Hepatocyte (in vitro differentiated cells): Measurements from ENCODE around the gene TGFB1. TPM values are rescaled to one million over a fixed set of nuclear protein-coding genes. Genes with fewer than 3 reads are reported as not detected.

Source experiments
- DNase-seq: peaks from one replicate; pipeline ENCODE4 v3.0.0-alpha.2; 2016; ENCODE audit warnings: low spot score
- H2AFZ ChIP-seq: fragments of 200-600 bp; sonication (generic); 2 replicates; pipeline ENCODE4 v1.6.0; 2016; ENCODE audit warnings: antibody characterized with exemption, mild to moderate bottlenecking
- H3K27ac ChIP-seq: fragments of 200-600 bp; sonication (generic); 2 replicates; pipeline ENCODE4 v1.5.1; 2016; ENCODE audit warnings: mild to moderate bottlenecking
- H3K27me3 ChIP-seq: fragments of 200-600 bp; sonication (generic); 2 replicates; pipeline ENCODE4 v1.6.1; 2016
- H3K36me3 ChIP-seq: fragments of 200-600 bp; sonication (generic); replicated peaks from 2 replicates; pipeline ENCODE4 v1.5.1; 2016; ENCODE audit warnings: low read depth; ENCODE audit not compliant: insufficient read depth
- H3K4me1 ChIP-seq: fragments of 200-600 bp; sonication (generic); 2 replicates; pipeline ENCODE4 v1.5.1; 2016; ENCODE audit warnings: mild to moderate bottlenecking, moderate library complexity; ENCODE audit not compliant: insufficient read depth
- H3K4me2 ChIP-seq: fragments of 200-600 bp; sonication (generic); 2 replicates; pipeline ENCODE4 v1.6.0; 2016
- H3K4me3 ChIP-seq: fragments of 200-600 bp; sonication (generic); 2 replicates; pipeline ENCODE4 v1.5.1; 2016; ENCODE audit warnings: mild to moderate bottlenecking
- H3K79me2 ChIP-seq: fragments of 200-600 bp; sonication (generic); 2 replicates; pipeline ENCODE4 v1.6.0; 2017; ENCODE audit warnings: mild to moderate bottlenecking
- H3K9me2 ChIP-seq: fragments of 200-600 bp; sonication (generic); replicated peaks from 2 replicates; pipeline ENCODE4 v1.6.0; 2017; ENCODE audit warnings: mild to moderate bottlenecking; ENCODE audit not compliant: insufficient read depth
- H3K9me3 ChIP-seq: fragments of 200-600 bp; sonication (generic); 2 replicates; pipeline ENCODE4 v1.5.1; 2016; ENCODE audit warnings: low read depth, mild to moderate bottlenecking
- H4K20me1 ChIP-seq: fragments of 200-600 bp; sonication (generic); 2 replicates; pipeline ENCODE4 v1.6.0; 2016; ENCODE audit warnings: mild to moderate bottlenecking; ENCODE audit not compliant: insufficient read depth, poor library complexity, severe bottlenecking
- EZH2 ChIP-seq: fragments of 200-600 bp; sonication (generic); IDR thresholded peaks from 2 replicates; pipeline ENCODE4 v1.6.1; 2016; ENCODE audit warnings: antibody characterized with exemption, mild to moderate bottlenecking, borderline replicate concordance
- EZH2phosphoT487 ChIP-seq: fragments of 200-600 bp; sonication (generic); IDR thresholded peaks from one replicate; pipeline ENCODE4 v1.6.1; 2018; ENCODE audit warnings: antibody characterized with exemption, mild to moderate bottlenecking, low read depth, moderate library complexity; ENCODE audit not compliant: unreplicated experiment, severe bottlenecking
- WGBS: methylation state at CpG from one replicate; pipeline ENCODE4 v1.1.6; 2016; ENCODE audit warnings: low lambda C conversion rate; ENCODE audit errors: missing lambda C conversion rate; 5-methylcytosine and 5-hydroxymethylcytosine counted together
- polyA plus RNA-seq: library from polyadenylated mRNA; unstranded; fragments of >200 nt; fragmentation: Nextera tagmentation; extraction: Ambion mirVana; gene quantifications from 2 replicates; pipeline ENCODE4 v1.2.1, GENCODE V29; 2016
- total RNA-seq: library from RNA; depleted of rRNA; stranded (reverse); fragments of >200 nt; gene quantifications from 2 replicates; pipeline ENCODE4 v1.2.3, GENCODE V29; 2014
- TF ChIP-seq, protein P1 (sequence below): fragments of 200-600 bp; sonication (generic); IDR thresholded peaks from 2 replicates; pipeline ENCODE4 v1.5.1; 2016; ENCODE audit warnings: antibody characterized with exemption, mild to moderate bottlenecking; ENCODE audit not compliant: poor library complexity

Gene TGFB1
- total and polyA plus RNA-seq, 2 experiments from 2014 or later: 17.1 to 122 TPM

DNA sequence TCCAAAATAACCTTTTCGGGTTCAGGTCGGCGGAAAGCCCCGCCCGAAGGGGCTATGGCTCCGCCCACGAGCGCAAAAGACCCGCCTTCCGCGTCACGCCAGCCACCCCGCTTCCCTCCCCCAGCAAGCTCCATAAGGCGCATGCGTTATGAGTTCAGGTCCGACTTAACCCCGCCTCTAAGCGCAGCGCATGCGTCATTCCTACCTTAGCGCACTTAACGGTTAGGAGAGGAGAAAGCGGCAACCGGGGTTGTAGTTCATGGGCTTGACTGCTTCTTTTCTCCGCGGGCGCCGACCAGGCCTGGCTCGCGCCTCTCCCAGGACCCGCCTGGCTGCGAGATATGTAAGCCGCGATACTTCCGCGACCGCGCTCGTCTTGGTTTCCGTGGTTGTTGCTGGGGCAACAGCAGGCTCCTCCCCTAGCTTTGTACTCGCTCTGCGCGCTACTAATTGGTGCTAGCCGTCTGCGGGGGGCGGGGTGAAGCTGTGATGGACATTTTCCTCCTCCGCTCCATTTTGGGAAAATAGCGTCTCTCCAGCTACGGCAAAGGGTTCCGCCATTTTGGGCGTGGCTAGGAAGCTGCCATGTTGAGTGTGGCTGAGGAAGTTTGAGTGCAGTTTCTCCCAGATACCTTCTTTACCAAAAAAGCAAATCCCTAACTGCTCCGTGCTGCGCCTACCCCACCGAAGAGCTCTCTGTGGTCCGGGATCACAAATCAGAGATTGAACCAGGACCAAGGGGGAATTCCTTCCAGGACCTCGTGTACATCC, 10.2 kb upstream of the TGFB1 start, which contains the start of gene B9D2:
B9D2 (minus strand) TSS at position 397 of the 771 bp plus-strand sequence. CDS start 630 bp downstream, outside the sequence.
- no peaks in the 10 kb centered on the region for H3K27me3 ChIP-seq
- 2% methylated on average over 49 of the region's 56 CpGs for WGBS
- peak within 1 kb of the TSS; percentile 94 for H3K27ac ChIP-seq
- TF ChIP-seq, protein P1, sequence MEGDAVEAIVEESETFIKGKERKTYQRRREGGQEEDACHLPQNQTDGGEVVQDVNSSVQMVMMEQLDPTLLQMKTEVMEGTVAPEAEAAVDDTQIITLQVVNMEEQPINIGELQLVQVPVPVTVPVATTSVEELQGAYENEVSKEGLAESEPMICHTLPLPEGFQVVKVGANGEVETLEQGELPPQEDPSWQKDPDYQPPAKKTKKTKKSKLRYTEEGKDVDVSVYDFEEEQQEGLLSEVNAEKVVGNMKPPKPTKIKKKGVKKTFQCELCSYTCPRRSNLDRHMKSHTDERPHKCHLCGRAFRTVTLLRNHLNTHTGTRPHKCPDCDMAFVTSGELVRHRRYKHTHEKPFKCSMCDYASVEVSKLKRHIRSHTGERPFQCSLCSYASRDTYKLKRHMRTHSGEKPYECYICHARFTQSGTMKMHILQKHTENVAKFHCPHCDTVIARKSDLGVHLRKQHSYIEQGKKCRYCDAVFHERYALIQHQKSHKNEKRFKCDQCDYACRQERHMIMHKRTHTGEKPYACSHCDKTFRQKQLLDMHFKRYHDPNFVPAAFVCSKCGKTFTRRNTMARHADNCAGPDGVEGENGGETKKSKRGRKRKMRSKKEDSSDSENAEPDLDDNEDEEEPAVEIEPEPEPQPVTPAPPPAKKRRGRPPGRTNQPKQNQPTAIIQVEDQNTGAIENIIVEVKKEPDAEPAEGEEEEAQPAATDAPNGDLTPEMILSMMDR: no peak
- no peak for TF ChIP-seq EZH2phosphoT487
- no peak for TF ChIP-seq EZH2
- H3K36me3 ChIP-seq: no peaks in the 10 kb centered on the region
- H3K4me3 ChIP-seq: peak within 1 kb of the TSS; percentile 45
- no peaks in the 10 kb centered on the region for H3K9me2 ChIP-seq
- DNase-seq: peak; percentile 99
- peak within 1 kb of the TSS; percentile 84 for H3K4me2 ChIP-seq
- no peaks in the 10 kb centered on the region for H3K9me3 ChIP-seq
- H3K79me2 ChIP-seq: peaks cover 32% of the 10 kb centered on the region
- peak within 1 kb of the TSS; percentile 75 for H2AFZ ChIP-seq
- peaks cover 18% of the 10 kb centered on the region for H3K4me1 ChIP-seq
- H4K20me1 ChIP-seq: no peaks in the 10 kb centered on the region

DNA sequence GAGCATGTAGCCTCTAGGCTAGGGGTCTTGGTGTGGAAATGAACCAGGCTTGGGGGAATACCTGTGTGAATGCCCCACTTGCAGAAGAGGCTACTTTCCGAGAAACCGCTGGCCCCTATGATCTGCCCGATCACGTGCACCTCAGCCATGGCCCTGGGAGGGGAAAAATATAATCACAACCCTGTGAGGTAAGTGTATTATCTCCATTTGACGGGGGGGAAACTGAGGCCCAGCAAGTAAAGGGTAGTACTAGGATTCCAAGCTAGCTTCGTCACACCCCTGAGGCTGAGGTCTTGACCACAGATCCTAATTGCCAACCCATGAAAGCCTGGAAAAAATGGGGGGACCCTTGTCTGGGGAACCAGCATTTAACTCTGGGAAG, 9.6 kb upstream of the TGFB1 start:
- Histone ChIP-seq H3K36me3 (no peaks in the 10 kb centered on the region), H3K79me2 (peaks cover 26% of the 10 kb centered on the region), H3K4me1 (peaks cover 17% of the 10 kb centered on the region), H3K27me3 (no peaks in the 10 kb centered on the region), H3K9me2 (no peaks in the 10 kb centered on the region), H3K4me3 (no peak overlapping the region), H3K27ac (peak overlapping the region; percentile 94), H4K20me1 (no peaks in the 10 kb centered on the region), H2AFZ (peak overlapping the region; percentile 75), H3K9me3 (no peaks in the 10 kb centered on the region), H3K4me2 (peak overlapping the region; percentile 77)
- WGBS: 61% methylated on average over 6 of the region's 6 CpGs
- no peak for DNase-seq
- TF ChIP-seq, protein P1: no peak
- TF ChIP-seq EZH2phosphoT487 (no peak), EZH2 (no peak)

DNA sequence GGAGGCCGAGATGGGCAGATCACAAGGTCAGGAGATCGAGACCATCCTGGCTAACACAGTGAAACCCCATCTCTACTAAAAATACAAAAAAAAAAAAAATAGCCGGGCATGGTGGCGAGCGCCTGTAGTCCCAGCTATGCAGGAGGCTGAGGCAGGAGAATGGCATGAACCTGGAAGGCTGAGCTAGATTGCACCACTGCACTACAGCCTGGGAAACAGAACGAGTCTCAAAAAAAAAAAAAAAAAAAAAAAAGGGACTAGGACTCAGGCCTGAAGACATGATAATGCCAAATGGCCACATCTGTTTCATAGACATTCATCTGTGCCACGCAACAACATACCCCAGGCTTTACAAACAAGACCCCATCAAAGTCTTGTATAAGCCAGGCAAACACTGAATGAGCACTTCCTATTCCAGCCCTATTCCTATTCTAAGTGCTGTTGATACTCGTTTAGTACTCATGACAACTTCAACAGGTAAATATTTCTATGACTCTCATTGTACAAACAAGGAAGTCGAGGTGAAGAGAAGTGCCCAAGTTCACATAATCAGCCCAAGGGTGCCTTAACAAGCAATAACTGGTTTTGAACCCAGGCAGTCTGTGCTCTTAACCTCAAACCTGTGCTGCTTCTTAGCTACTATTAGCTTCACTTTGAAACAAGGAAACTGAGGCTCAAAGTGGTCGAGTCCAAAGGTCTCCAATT, 8.6 kb upstream of the TGFB1 start:
- H3K9me2 ChIP-seq: no peaks in the 10 kb centered on the region
- peaks cover 9% of the 10 kb centered on the region for H3K4me1 ChIP-seq
- H4K20me1 ChIP-seq: no peaks in the 10 kb centered on the region
- TF ChIP-seq EZH2phosphoT487: no peak
- TF ChIP-seq, protein P1: no peak
- no peak for TF ChIP-seq EZH2
- no peak overlapping the region for H3K4me2 ChIP-seq
- H3K27me3 ChIP-seq: no peaks in the 10 kb centered on the region
- peak; percentile 28 for DNase-seq
- H3K27ac ChIP-seq: peak overlapping the region; percentile 94
- no peaks in the 10 kb centered on the region for H3K36me3 ChIP-seq
- H3K4me3 ChIP-seq: no peak overlapping the region
- peaks cover 26% of the 10 kb centered on the region for H3K79me2 ChIP-seq
- no peaks in the 10 kb centered on the region for H3K9me3 ChIP-seq
- 83% methylated on average over 8 of the region's 10 CpGs for WGBS
- H2AFZ ChIP-seq: no peak overlapping the region
